Neutrophil (primary cell): Measurements from ENCODE around the gene RPL5.

Experiments
- H3K27ac ChIP-seq: fragments of 200-600 bp; sonication (generic); 2 replicates; pipeline ENCODE4 v1.5.1; 2016; ENCODE audit warnings: mild to moderate bottlenecking, moderate library complexity
- H3K27me3 ChIP-seq: fragments of 200-600 bp; sonication (generic); 2 replicates; pipeline ENCODE4 v1.6.0; 2016; ENCODE audit warnings: mild to moderate bottlenecking
- H3K36me3 ChIP-seq: fragments of 200-600 bp; sonication (generic); 2 replicates; pipeline ENCODE4 v1.5.1; 2017
- H3K4me1 ChIP-seq, 2 experiments: fragments of 200-600 bp in 1 of 2; sonication (generic) in 1 of 2; 1 replicate in 1 of 2; 2 replicates in 1 of 2; pipeline versions ENCODE4 v1.5.1 to v1.6.1; 2013 to 2016; ENCODE audit warnings: low read depth in 1 of 2, low read length in 1 of 2, mild to moderate bottlenecking in 1 of 2, moderate library complexity in 1 of 2; ENCODE audit not compliant: control insufficient read depth in 1 of 2, insufficient read depth in 1 of 2
- H3K4me3 ChIP-seq, 2 experiments: fragments of 200-600 bp in 1 of 2; sonication (generic) in 1 of 2; 1 replicate in 1 of 2; 2 replicates in 1 of 2; pipeline ENCODE4 v1.5.1; 2013 to 2016; ENCODE audit warnings: low read depth in 1 of 2, low read length in 1 of 2, mild to moderate bottlenecking in 1 of 2, moderate library complexity in 1 of 2
- H3K9me3 ChIP-seq: fragments of 200-600 bp; sonication (generic); 2 replicates; pipeline ENCODE4 v1.5.1; 2016
- CTCF ChIP-seq: fragments of 200-600 bp; sonication (generic); IDR thresholded peaks from 2 replicates; pipeline ENCODE4 v1.5.1; 2016; ENCODE audit warnings: antibody characterized with exemption

Gene RPL5

DNA sequence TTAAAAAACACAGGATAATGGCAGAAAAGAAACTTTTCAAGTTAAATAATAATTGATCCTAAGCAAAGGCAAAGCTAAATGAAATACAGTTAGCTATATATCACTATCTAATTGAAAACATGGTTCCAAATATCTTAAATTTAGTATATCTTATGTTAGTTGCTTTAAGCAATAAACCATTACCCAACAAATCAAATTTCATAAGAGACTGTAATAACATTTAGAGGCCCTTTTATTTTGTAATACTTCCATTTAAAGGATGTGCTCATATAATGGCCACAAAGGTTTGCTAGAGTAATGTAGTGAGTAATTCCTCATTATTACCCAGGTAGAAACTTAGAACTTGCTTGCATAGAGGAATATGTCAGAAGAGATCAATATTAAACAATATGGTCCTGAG lies 32.3 kb downstream of the RPL5 start:
- Histone ChIP-seq H3K9me3 (no peaks in the 10 kb centered on the region), H3K4me1 (peaks cover 10 to 12% of the 10 kb centered on the region in 2 experiments), H3K27ac (no peak overlapping the region), H3K4me3 (no peak overlapping the region), H3K36me3 (no peaks in the 10 kb centered on the region), H3K27me3 (no peaks in the 10 kb centered on the region)
- TF ChIP-seq CTCF = no peak

GRCh38 chr1:92870591-92870990 lies 38.8 kb downstream of the RPL5 start:
- H3K27me3 ChIP-seq = no peaks in the 10 kb centered on the region
- H3K4me3 ChIP-seq = no peak overlapping the region
- no peaks in the 10 kb centered on the region for H3K4me1 ChIP-seq
- no peak for TF ChIP-seq CTCF
- H3K9me3 ChIP-seq = no peaks in the 10 kb centered on the region
- H3K36me3 ChIP-seq = no peaks in the 10 kb centered on the region
- H3K27ac ChIP-seq = no peak overlapping the region

- H3K27me3 ChIP-seq = no peaks in the 10 kb centered on the region
- TF ChIP-seq CTCF = no peak
- H3K9me3 ChIP-seq = no peaks in the 10 kb centered on the region
- H3K27ac ChIP-seq = no peak overlapping the region
- H3K36me3 ChIP-seq = no peaks in the 10 kb centered on the region
- H3K4me3 ChIP-seq = no peak overlapping the region
- H3K4me1 ChIP-seq = no peaks in the 10 kb centered on the region
Observed at GRCh38 chr1:92872719-92873118, 40.9 kb downstream of the RPL5 start.

GRCh38 chr1:92874987-92875386 lies 43.1 kb downstream of the RPL5 start:
- H3K4me1 ChIP-seq = no peaks in the 10 kb centered on the region
- no peaks in the 10 kb centered on the region for H3K36me3 ChIP-seq
- no peaks in the 10 kb centered on the region for H3K27me3 ChIP-seq
- no peak overlapping the region for H3K4me3 ChIP-seq
- no peak overlapping the region for H3K27ac ChIP-seq
- no peaks in the 10 kb centered on the region for H3K9me3 ChIP-seq
- TF ChIP-seq CTCF = no peak

DNA sequence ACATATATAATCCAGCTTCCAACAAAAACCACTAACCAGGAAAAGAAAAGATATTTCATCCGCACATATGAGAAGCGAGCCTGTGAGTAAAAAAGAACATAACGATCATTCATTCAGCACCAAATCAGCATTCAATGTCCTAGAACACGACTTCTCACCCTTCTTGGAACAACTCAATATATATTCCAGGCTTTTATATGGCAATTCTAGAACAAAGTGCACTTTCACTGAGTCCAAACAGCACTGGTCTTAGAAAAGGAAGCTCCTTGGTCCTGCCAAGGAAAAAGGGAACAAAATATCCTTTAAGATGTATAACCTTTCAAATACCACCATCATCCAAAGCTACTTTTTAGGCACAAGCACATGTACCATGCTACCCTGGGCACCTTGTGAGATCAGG lies 44.5 kb downstream of the RPL5 start:
- no peaks in the 10 kb centered on the region for H3K27me3 ChIP-seq
- no peak overlapping the region for H3K4me3 ChIP-seq
- no peaks in the 10 kb centered on the region for H3K36me3 ChIP-seq
- H3K9me3 ChIP-seq = no peaks in the 10 kb centered on the region
- no peaks in the 10 kb centered on the region for H3K4me1 ChIP-seq
- TF ChIP-seq CTCF = no peak
- H3K27ac ChIP-seq = no peak overlapping the region
